Gastroesophageal sphincter (tissue), 3 donors: ENCODE measurements around the gene FBXO44.

Experiments
- EP300 ChIP-seq: sonication (generic); formaldehyde crosslinking; IDR thresholded peaks from one replicate; pipeline ENCODE4 v1.6.1; 2017; ENCODE audit warnings: antibody characterized with exemption, mild to moderate bottlenecking
- POLR2AphosphoS5 ChIP-seq: sonication (generic); formaldehyde crosslinking; IDR thresholded peaks from one replicate; pipeline ENCODE4 v1.6.1; 2017; ENCODE audit warnings: antibody characterized with exemption
- TF ChIP-seq, protein P1 (sequence below), 4 experiments: fragments of 200-600 bp in 2 of 4; fragments of 450-650 bp in 2 of 4; sonication (generic) in 1 of 4; IDR thresholded peaks; one replicate each; pipeline ENCODE4 v1.5.1; 2017 to 2019; ENCODE audit warnings: antibody characterized with exemption in 4 of 4, mild to moderate bottlenecking in 2 of 4, moderate library complexity in 2 of 4

DNA sequence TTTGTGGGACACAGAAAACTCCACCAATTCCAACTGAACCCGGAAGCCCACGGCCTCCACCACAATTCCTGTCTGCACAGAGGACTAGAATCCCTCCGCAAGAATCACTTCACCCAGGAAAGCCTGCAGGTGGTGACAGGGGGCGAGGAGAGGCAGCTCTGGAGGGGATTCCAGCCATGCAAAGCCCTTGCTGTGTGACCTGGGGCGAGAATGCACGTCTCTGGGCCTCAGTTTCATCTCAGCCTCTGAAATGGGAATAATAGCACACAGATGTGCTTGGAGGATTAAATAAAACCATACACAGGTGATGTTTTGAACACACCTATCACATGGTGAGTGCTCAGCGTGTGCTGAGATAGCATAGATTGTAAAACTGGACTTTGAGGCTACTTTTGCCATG, 14.6 kb upstream of the FBXO44 start:
- TF ChIP-seq EP300 (no peak), POLR2AphosphoS5 (no peak)
- TF ChIP-seq, protein P1, sequence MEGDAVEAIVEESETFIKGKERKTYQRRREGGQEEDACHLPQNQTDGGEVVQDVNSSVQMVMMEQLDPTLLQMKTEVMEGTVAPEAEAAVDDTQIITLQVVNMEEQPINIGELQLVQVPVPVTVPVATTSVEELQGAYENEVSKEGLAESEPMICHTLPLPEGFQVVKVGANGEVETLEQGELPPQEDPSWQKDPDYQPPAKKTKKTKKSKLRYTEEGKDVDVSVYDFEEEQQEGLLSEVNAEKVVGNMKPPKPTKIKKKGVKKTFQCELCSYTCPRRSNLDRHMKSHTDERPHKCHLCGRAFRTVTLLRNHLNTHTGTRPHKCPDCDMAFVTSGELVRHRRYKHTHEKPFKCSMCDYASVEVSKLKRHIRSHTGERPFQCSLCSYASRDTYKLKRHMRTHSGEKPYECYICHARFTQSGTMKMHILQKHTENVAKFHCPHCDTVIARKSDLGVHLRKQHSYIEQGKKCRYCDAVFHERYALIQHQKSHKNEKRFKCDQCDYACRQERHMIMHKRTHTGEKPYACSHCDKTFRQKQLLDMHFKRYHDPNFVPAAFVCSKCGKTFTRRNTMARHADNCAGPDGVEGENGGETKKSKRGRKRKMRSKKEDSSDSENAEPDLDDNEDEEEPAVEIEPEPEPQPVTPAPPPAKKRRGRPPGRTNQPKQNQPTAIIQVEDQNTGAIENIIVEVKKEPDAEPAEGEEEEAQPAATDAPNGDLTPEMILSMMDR (IDR thresholded peaks at IDR 0.05), result no peak
